ENCODE results near the gene PRR35.

The PRR35 gene

GRCh38 chr16:528111-529011 lies 31.8 kb upstream of the PRR35 start:
- DNase-seq: peak; percentile 38

- DNase-seq: no peak
These were observed 31.1 kb upstream of the PRR35 start for GRCh38 chr16:529012-529575.

GRCh38 chr16:530111-530817 lies 29.9 kb upstream of the PRR35 start:
- DNase-seq: no peak

- DNase-seq: no peak
These were observed 28.6 kb upstream of the PRR35 start for GRCh38 chr16:531494-532125.

- no peak for DNase-seq
These were observed 26.6 kb upstream of the PRR35 start for GRCh38 chr16:533391-534123.

- DNase-seq: no peak
These were observed 26.1 kb upstream of the PRR35 start for GRCh38 chr16:534135-534534.

- DNase-seq: no peak
These were observed 25.2 kb upstream of the PRR35 start for GRCh38 chr16:534856-535445.

GRCh38 chr16:535446-536405 lies 24.5 kb upstream of the PRR35 start:
- no peak for DNase-seq

- DNase-seq: no peak
These were observed 23.4 kb upstream of the PRR35 start for GRCh38 chr16:536746-537145.

- DNase-seq: no peak
These were observed 22.5 kb upstream of the PRR35 start for GRCh38 chr16:537415-538335.

- DNase-seq: no peak
These were observed 20.2 kb upstream of the PRR35 start for GRCh38 chr16:539901-540530.

- no peak for DNase-seq
These were observed 19.4 kb upstream of the PRR35 start for GRCh38 chr16:540645-541340.

GRCh38 chr16:543301-544164 lies 16.7 kb upstream of the PRR35 start:
- DNase-seq: no peak

GRCh38 chr16:544517-544916 lies 15.7 kb upstream of the PRR35 start:
- DNase-seq: no peak

- DNase-seq: peak; percentile 28
These were observed 13.1 kb upstream of the PRR35 start for GRCh38 chr16:546909-547770.

- DNase-seq: no peak
These were observed 11.6 kb upstream of the PRR35 start for GRCh38 chr16:548586-548985.
